ENCODE results near the gene MSRB1. TPM values are rescaled to one million over a fixed set of nuclear protein-coding genes. Genes with fewer than 3 reads are reported as not detected.

Gene MSRB1
- total and polyA plus RNA-seq, 9 of the 15 experiments (the other 6 are each of a cell fraction or from before 2014, with no cell fraction given), result 5.4 to 33.7 (median 25.7) TPM

DNA sequence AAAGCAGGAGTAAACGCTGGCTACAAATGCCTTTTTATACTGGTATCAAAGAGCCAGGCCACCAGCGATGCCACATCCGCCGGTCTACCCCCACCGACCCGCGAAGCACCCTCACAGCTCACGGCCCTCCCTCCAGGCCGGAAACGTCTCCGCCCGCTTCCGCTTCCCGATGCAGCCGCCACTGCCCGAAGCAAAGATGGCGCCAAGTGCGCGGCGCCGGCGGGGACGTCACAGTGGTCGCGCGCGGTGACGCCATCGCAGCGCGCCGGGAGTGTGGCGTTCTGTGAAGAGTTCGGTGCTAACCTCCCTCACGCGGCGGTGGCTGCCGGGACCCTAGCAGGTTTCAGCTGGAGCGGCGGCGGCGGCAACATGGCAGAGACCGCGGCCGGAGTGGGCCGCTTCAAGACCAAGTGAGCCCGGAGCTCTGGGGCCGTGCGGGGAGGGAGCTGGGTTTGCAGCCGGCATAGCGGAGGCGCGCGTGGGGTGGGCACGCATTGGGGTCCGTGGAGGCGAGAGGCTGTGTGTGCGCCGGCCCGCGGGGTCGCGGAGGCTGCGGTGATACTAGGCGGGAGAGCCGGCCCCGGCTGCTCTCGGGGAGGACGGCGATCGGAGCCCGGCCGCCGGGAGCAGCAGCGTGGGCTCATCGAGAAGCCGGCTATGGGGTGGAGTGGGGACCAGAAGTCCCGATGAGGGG is 28.9 kb upstream of the MSRB1 start, which contains the start of gene TBL3 (continued):
- TF ChIP-seq ZNF318 (IDR thresholded peaks at IDR 0.05; ENCODE audit: borderline replicate concordance in 1 of 2, low read depth in 1 of 2) (no peak), TBP (optimal IDR thresholded peaks at IDR 0.05; ENCODE audit: low read depth, low read length) (no peak), TFAP4 (CRISPR knock-in tag; IDR thresholded peaks at IDR 0.05; ENCODE audit: borderline replicate concordance) (peak; percentile 96), CREB5 (CRISPR knock-in tag; IDR thresholded peaks at IDR 0.05) (no peak), NR2C2 (CRISPR knock-in tag; IDR thresholded peaks at IDR 0.05) (peak; percentile 82; the same call in 1 of the 2 replicates), NR2C2 (tag; IDR thresholded peaks at IDR 0.05) (peak; percentile 96), FOXK1 (CRISPR knock-in tag; IDR thresholded peaks at IDR 0.05; ENCODE audit: borderline replicate concordance) (peak; percentile 80), MLX (CRISPR knock-in tag; conservative IDR thresholded peaks at IDR 0.05) (no peak), POU5F1 (IDR thresholded peaks at IDR 0.05; ENCODE audit: borderline replicate concordance, low read depth, low read length, partially characterized antibody) (peak; percentile 79), TRIM24 (IDR thresholded peaks at IDR 0.05) (no peak), TCF3 (CRISPR knock-in tag; IDR thresholded peaks at IDR 0.05) (peak; percentile 43), BMI1 (IDR thresholded peaks at IDR 0.05; ENCODE audit: low read length) (no peak), TRIM28 (IDR thresholded peaks at IDR 0.05) (no peak), EP300 (IDR thresholded peaks at IDR 0.05; ENCODE audit: low read length) (peak; percentile 60)
- TF ChIP-seq, protein P1, sequence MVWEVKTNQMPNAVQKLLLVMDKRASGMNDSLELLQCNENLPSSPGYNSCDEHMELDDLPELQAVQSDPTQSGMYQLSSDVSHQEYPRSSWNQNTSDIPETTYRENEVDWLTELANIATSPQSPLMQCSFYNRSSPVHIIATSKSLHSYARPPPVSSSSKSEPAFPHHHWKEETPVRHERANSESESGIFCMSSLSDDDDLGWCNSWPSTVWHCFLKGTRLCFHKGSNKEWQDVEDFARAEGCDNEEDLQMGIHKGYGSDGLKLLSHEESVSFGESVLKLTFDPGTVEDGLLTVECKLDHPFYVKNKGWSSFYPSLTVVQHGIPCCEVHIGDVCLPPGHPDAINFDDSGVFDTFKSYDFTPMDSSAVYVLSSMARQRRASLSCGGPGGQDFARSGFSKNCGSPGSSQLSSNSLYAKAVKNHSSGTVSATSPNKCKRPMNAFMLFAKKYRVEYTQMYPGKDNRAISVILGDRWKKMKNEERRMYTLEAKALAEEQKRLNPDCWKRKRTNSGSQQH (CRISPR knock-in tag; IDR thresholded peaks at IDR 0.05), result peak; percentile 72; the same call in 1 of the 2 replicates
